GM10266 (cell line): ENCODE measurements around the gene ZNF488.

Source experiments
- DNase-seq: peaks from one replicate; pipeline ENCODE4 v3.0.0; 2012; ENCODE audit errors: extremely low spot score
- TF ChIP-seq, protein P1 (sequence below): IDR thresholded peaks from 2 replicates; pipeline ENCODE4 v1.5.1; 2012; ENCODE audit warnings: mild to moderate bottlenecking, low read depth; ENCODE audit not compliant: control insufficient read depth, insufficient read depth; ENCODE audit errors: missing control alignments

Gene ZNF488

DNA sequence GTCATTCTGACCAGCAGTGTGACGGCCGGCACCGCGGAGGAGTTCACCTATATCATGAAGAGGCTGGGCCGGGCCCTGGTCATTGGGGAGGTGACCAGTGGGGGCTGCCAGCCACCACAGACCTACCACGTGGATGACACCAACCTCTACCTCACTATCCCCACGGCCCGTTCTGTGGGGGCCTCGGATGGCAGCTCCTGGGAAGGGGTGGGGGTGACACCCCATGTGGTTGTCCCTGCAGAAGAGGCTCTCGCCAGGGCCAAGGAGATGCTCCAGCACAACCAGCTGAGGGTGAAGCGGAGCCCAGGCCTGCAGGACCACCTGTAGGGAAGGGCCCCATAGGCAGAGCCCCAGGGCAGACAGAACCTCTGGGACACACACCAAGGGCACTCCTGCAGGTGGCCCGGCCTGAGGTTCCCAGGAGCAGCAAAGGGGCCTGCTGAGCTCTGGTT is 26.9 kb downstream of the ZNF488 start:
- no peak for DNase-seq
- TF ChIP-seq, protein P1, sequence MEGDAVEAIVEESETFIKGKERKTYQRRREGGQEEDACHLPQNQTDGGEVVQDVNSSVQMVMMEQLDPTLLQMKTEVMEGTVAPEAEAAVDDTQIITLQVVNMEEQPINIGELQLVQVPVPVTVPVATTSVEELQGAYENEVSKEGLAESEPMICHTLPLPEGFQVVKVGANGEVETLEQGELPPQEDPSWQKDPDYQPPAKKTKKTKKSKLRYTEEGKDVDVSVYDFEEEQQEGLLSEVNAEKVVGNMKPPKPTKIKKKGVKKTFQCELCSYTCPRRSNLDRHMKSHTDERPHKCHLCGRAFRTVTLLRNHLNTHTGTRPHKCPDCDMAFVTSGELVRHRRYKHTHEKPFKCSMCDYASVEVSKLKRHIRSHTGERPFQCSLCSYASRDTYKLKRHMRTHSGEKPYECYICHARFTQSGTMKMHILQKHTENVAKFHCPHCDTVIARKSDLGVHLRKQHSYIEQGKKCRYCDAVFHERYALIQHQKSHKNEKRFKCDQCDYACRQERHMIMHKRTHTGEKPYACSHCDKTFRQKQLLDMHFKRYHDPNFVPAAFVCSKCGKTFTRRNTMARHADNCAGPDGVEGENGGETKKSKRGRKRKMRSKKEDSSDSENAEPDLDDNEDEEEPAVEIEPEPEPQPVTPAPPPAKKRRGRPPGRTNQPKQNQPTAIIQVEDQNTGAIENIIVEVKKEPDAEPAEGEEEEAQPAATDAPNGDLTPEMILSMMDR: no peak

DNA sequence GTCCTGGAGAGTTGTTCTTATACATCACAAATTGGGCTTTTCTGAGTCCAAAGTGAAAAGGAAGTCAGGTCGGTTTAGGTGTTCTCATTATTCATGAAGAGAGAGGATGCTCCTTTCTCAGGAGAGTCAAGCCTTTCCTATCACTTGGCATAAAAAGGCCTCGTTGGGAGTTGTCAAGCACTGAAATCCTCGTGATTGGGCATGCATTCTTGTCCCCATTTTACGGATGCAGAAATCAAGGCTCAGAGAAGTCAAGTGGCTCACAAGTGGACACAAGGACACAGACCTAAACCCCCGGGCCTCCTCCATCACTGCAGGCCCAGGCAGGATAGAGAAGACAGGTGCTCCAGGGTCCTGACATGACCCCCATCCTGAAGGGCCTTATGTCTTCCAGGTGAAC is 27.4 kb downstream of the ZNF488 start:
- TF ChIP-seq, protein P1: no peak
- DNase-seq: no peak

DNA sequence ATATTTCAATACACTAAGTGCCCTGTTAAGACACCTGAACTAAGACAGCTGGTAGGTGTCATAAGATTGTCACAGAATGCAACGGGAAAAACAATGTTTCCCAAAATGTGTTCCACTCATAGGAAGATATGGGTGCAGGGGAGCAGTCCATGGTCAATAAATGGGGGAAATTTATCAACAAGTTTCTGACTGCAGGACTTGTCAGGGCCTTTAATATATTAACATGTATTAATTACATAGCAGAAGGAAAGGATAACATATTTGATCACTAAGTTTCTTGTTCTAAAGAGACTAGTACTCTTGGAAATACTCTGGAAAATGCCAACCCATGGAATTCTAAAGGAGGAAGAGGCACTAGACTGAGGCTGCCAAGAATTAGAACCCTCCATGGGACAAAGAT is 29.2 kb downstream of the ZNF488 start:
- TF ChIP-seq, protein P1: no peak
- no peak for DNase-seq

DNA sequence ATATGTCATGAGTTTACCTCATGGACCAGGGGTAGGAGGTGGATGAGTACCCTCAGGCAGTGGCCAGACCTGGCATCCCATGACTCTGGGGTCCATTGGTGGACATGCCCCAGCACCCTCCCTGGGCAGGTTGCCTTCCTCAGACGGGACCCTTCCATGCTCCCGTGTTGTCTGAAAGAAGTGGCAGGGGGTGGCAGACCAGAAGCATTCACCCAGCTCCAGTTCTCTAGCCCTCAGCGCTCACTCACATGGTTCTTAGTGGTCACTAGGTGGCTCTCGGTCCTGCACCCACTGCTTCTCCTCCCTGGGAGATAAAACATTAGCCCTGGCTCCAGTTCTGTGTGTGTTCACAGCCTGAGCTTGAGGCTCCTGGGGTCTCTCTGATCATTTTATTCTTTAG is 29.9 kb downstream of the ZNF488 start:
- DNase-seq: no peak
- TF ChIP-seq, protein P1: no peak

DNA sequence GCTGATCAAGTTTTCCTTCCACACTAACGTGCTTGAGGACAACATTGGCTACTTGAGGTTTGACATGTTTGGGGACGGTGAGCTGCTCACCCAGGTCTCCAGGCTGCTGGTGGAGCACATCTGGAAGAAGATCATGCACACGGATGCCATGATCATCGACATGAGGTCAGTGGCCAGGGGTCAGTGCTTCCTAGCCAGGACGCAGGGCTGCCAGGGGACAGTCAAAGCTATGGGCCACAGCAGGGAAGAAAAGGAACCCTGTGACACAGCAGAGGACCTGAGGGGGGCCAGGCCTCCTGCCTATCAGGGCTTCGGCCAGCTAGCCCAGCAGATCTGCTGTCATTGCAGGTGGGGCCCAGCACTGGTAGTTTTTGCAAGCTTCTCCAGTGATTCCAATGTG is 30.7 kb downstream of the ZNF488 start:
- TF ChIP-seq, protein P1: no peak
- DNase-seq: no peak

DNA sequence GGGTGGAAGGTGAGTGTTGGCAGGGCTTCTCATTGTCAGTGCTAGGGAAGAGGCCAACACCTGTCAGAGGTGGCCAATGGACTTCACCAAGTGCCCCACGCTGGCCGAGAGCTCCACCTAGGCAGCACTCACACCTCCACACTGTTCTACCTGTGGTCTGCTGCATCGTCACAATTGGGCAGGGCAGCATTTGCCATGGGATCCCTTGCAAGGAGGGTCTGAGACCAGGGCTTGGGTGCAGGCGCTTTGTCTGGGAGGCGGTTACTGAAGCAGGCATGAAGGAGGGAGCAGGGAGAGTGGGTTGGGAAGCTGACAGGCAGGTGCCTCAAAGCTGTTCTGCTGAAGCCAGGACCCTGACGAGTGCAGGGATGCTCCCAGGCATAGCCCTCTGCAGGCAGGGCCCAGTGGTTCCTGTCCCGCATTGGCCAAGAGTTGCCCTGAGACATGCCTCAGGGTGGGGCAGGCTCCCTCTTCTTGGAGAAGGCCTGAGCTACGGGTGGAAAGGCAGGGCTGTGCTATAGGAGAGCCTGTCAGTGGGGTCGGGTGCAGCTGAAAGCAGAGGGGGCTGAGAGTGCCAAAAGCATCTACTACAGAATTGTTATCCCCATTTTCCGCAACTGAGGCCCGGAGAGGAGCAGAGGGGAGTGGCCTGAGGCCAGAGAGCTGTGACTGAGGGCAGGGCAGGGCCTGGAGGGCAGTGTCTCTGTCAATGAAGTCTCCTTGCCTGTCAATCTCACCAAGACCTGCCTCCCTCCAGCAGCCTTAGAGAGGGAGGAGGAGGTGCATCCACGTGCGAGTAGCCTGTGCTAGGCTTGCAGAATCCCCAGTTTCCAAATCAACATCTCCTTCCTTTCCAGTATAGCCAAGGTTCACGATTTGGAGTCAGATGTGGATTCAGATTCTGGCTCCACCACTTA is 31.9 kb downstream of the ZNF488 start:
- TF ChIP-seq, protein P1: no peak
- no peak for DNase-seq
